SU-DHL-6 (cell line): ENCODE data around the gene CARMIL3.

Experiments used
- H2AFZ ChIP-seq: fragments of 200-600 bp; sonication (generic); 2 replicates; pipeline ENCODE4 v1.6.1; 2014; ENCODE audit warnings: low read depth, mild to moderate bottlenecking, moderate library complexity, mixed read lengths, antibody characterized with exemption, low read length; ENCODE audit not compliant: severe bottlenecking
- H3F3A ChIP-seq: fragments of 200-600 bp; shearing (Covaris generic); 2 replicates; pipeline ENCODE4 v1.6.0; 2016; ENCODE audit warnings: antibody characterized with exemption, mild to moderate bottlenecking; ENCODE audit not compliant: insufficient read depth
- H3K27ac ChIP-seq: fragments of 200-600 bp; sonication (generic); 2 replicates; pipeline ENCODE4 v1.5.1; 2016; ENCODE audit warnings: low read depth, mild to moderate bottlenecking, low read length, moderate library complexity, mixed read lengths
- H3K27me3 ChIP-seq: fragments of 200-600 bp; sonication (generic), shearing (Covaris generic); 2 replicates; pipeline ENCODE4 v1.6.0; 2014; ENCODE audit warnings: mild to moderate bottlenecking, low read length
- H3K36me3 ChIP-seq: fragments of 200-600 bp; sonication (generic); 2 replicates; pipeline ENCODE4 v1.6.1; 2014; ENCODE audit warnings: mild to moderate bottlenecking, low read length, mixed read lengths
- H3K4me2 ChIP-seq: fragments of 300-600, 200-600 bp; shearing (Covaris generic), sonication (generic); 2 replicates; pipeline ENCODE4 v1.6.0; 2014; ENCODE audit warnings: low read length, low read depth, mild to moderate bottlenecking; ENCODE audit not compliant: poor library complexity, severe bottlenecking
- H3K4me3 ChIP-seq: fragments of 200-600 bp; sonication (generic); 2 replicates; pipeline ENCODE4 v1.5.1; 2014; ENCODE audit warnings: antibody characterized with exemption, low read length, mild to moderate bottlenecking, mixed read lengths; ENCODE audit not compliant: insufficient read depth, poor library complexity, severe bottlenecking
- H3K79me2 ChIP-seq: fragments of 200-600 bp; sonication (generic); 2 replicates; pipeline ENCODE4 v1.6.1; 2014; ENCODE audit warnings: mild to moderate bottlenecking, low read length, moderate library complexity; ENCODE audit not compliant: insufficient read depth
- H3K9ac ChIP-seq: fragments of 200-600 bp; sonication (generic); 2 replicates; pipeline ENCODE4 v1.7.0; 2014; ENCODE audit warnings: mild to moderate bottlenecking, low read length
- H3K9me2 ChIP-seq: fragments of 200-600 bp; sonication (generic); replicated peaks from 2 replicates; pipeline ENCODE4 v1.6.1; 2014; ENCODE audit warnings: low read length; ENCODE audit not compliant: insufficient read depth
- H3K9me3 ChIP-seq: fragments of 200-600 bp; sonication (generic); 2 replicates; pipeline ENCODE4 v1.6.1; 2014; ENCODE audit warnings: low read length, mixed read lengths; ENCODE audit not compliant: insufficient read depth
- H4K20me1 ChIP-seq: fragments of 200-600 bp; sonication (generic); 2 replicates; pipeline ENCODE4 v1.6.1; 2014; ENCODE audit warnings: low read depth, mild to moderate bottlenecking, antibody characterized with exemption, low read length, moderate library complexity, mixed read lengths
- EZH2phosphoT487 ChIP-seq: fragments of 200-600 bp; sonication (generic), shearing (Covaris generic); conservative IDR thresholded peaks from 2 replicates; pipeline ENCODE4 v1.6.1; 2018; ENCODE audit warnings: mild to moderate bottlenecking, antibody characterized with exemption, low read length, moderate library complexity, mixed read lengths
- TF ChIP-seq, protein P1 (sequence below): fragments of 200-600 bp; sonication (generic); IDR thresholded peaks from one replicate; pipeline ENCODE4 v1.5.1; 2017; ENCODE audit warnings: antibody characterized with exemption, mild to moderate bottlenecking, low read length, moderate library complexity; ENCODE audit not compliant: insufficient read depth, poor library complexity, severe bottlenecking

Gene CARMIL3

DNA sequence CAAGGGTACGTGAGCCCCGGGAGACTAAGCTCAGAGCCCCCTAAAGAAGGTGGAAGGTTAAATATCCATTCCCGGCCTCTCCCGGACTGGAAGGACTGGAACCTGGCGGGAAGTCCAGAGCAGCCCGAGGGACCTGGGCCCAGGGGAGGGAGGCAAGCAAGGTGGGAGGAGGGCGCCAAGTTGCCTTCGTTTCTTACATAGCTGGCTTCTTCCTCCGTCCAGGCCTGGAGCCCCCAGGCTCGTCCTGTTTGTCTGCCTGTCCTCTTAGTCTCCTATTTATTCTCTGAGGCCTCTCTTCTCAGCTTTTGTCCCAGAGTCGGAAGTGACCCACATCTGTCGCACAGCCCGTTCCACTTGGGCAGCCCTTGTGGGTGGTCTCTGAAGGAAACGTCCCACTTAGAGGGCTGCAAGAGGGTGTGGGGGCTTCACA, 43.0 kb downstream of the CARMIL3 start:
- Histone ChIP-seq H3K79me2 (peaks cover 8% of the 10 kb centered on the region; the same call in 1 of the 2 replicates), H3K27me3 (no peaks in the 10 kb centered on the region), H3K4me3 (peak overlapping the region; percentile 92), H3F3A (peaks cover 19% of the 10 kb centered on the region), H2AFZ (peak overlapping the region; percentile 43), H3K9ac (peak overlapping the region; percentile 96), H3K4me2 (peak overlapping the region; percentile 87), H3K27ac (peak overlapping the region; percentile 84), H3K36me3 (no peaks in the 10 kb centered on the region), H3K9me3 (no peaks in the 10 kb centered on the region), H4K20me1 (no peaks in the 10 kb centered on the region), H3K9me2 (no peaks in the 10 kb centered on the region)
- no peak for TF ChIP-seq EZH2phosphoT487
- TF ChIP-seq, protein P1, sequence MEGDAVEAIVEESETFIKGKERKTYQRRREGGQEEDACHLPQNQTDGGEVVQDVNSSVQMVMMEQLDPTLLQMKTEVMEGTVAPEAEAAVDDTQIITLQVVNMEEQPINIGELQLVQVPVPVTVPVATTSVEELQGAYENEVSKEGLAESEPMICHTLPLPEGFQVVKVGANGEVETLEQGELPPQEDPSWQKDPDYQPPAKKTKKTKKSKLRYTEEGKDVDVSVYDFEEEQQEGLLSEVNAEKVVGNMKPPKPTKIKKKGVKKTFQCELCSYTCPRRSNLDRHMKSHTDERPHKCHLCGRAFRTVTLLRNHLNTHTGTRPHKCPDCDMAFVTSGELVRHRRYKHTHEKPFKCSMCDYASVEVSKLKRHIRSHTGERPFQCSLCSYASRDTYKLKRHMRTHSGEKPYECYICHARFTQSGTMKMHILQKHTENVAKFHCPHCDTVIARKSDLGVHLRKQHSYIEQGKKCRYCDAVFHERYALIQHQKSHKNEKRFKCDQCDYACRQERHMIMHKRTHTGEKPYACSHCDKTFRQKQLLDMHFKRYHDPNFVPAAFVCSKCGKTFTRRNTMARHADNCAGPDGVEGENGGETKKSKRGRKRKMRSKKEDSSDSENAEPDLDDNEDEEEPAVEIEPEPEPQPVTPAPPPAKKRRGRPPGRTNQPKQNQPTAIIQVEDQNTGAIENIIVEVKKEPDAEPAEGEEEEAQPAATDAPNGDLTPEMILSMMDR, result no peak

DNA sequence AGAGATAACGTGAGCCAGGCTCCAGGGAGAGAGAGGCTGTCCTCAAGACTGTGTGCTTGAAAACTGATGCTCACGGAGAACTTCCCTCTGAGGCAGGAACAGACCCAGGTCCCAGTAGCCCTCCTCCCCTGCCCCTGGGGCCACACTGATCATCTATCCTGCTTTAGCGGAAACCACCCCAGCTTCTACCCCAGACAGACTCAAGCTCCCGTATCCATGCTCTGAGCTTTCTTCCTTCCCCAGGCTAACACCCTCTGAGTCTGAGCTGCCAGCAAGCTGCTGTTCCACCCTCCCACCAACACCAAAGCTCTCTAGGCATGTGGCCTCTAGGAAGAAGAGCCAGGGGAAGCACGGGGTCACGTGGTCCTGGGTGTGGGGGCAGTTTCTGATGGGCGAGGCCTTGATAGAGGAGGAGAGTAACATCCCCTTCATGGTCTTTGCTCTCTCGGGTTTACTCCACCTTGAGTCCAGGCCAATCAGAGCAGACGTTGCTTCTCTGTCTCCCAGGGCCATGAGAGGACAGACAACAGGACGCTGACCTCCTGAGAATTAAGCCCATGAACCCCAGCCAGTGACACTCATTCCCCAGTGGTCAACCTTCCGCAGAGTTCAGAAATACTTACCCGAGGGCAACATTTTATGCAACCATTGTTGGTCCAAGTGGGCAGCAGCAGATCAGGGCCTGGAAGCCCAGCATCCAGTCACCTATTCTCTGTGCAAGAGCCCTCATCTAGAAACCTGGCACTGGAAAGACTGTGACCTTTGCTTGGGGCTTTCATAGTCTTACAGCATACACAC, 43.7 kb downstream of the CARMIL3 start:
- TF ChIP-seq, protein P1, result no peak
- no peak for TF ChIP-seq EZH2phosphoT487
- Histone ChIP-seq H3K4me3 (peak overlapping the region; percentile 92), H2AFZ (no peak overlapping the region), H3K9me2 (no peaks in the 10 kb centered on the region), H3K9me3 (no peaks in the 10 kb centered on the region), H3K9ac (peak overlapping the region; percentile 96), H3K4me2 (peak overlapping the region; percentile 87), H3K79me2 (peaks cover 8% of the 10 kb centered on the region; the same call in 1 of the 2 replicates), H3K27me3 (no peaks in the 10 kb centered on the region), H3F3A (peaks cover 19% of the 10 kb centered on the region), H3K36me3 (no peaks in the 10 kb centered on the region), H4K20me1 (no peaks in the 10 kb centered on the region), H3K27ac (peak overlapping the region; percentile 84)

DNA sequence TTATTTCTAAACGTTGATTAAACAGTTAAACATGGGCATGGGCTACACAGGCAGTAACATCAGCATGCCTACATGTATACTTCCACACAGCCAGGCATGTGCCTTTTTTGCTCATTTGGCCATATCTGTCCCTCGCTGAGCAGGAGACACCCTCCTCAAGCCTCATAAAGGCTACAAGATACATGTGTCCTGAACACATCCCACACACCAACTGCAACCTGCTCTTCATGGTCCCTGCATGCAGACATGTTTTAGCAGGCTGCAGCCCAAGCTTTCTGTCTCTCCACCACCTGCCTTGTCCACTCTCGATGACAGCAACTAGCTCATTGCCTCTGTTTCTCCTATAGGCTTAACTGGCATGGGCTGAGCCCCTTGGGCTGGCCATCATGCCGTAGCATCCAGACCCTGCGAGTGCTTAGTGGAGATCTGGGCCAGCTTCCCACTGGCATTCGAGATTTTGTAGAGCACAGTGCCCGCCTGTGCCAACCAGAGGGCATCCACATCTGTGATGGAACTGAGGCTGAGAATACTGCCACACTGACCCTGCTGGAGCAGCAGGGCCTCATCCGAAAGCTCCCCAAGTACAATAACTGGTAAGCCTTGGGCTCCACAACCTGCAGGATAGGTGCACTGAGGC, 44.9 kb downstream of the CARMIL3 start:
- no peak for TF ChIP-seq EZH2phosphoT487
- TF ChIP-seq, protein P1, result no peak
- no peak overlapping the region for H2AFZ ChIP-seq

More for the DNA sequence above, 44.9 kb downstream of the CARMIL3 start:
- Histone ChIP-seq H3F3A (peaks cover 19% of the 10 kb centered on the region), H3K27ac (no peak overlapping the region), H3K9ac (no peak overlapping the region), H4K20me1 (no peaks in the 10 kb centered on the region), H3K4me2 (no peak overlapping the region), H3K79me2 (peaks cover 8% of the 10 kb centered on the region; the same call in 1 of the 2 replicates), H3K9me2 (no peaks in the 10 kb centered on the region), H3K27me3 (no peaks in the 10 kb centered on the region), H3K36me3 (no peaks in the 10 kb centered on the region), H3K4me3 (no peak overlapping the region), H3K9me3 (no peaks in the 10 kb centered on the region)
